ENCODE data around the gene KIF5A. TPM values are rescaled to one million over a fixed set of nuclear protein-coding genes. Genes with fewer than 3 reads are reported as not detected.

The KIF5A gene
- total RNA-seq, 1 donor from 2014 or later: under 0.01 TPM

DNA sequence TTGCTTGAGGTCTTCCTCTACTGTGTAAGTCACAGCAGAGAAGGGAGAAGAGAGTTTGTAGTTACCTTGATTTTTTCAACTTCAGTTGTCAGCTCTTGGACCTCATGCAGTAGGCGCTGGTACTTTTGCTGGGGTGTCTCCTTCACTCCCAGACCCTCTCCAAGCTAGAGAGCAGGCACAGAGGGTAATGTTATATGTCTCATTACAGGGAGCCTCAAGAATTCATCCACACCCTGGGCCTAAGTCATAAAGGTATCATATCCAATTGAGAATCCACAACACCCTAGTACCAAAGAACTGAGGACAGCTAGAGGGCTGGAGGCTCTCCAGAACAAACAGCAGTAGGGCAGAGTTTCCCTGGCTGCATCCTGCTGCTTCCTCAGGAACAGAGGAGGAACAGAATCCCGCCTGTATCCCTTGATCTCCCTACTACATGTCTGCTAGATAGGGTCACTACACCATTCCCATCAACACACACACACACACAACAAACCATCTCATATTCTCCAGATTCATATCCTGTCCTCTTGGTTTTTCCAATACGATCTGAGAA lies 14.8 kb upstream of the KIF5A start:
- DNase-seq (ENCODE audit: low read depth in 2 of 2): peak in 1 of 2 donors; percentile 44

DNA sequence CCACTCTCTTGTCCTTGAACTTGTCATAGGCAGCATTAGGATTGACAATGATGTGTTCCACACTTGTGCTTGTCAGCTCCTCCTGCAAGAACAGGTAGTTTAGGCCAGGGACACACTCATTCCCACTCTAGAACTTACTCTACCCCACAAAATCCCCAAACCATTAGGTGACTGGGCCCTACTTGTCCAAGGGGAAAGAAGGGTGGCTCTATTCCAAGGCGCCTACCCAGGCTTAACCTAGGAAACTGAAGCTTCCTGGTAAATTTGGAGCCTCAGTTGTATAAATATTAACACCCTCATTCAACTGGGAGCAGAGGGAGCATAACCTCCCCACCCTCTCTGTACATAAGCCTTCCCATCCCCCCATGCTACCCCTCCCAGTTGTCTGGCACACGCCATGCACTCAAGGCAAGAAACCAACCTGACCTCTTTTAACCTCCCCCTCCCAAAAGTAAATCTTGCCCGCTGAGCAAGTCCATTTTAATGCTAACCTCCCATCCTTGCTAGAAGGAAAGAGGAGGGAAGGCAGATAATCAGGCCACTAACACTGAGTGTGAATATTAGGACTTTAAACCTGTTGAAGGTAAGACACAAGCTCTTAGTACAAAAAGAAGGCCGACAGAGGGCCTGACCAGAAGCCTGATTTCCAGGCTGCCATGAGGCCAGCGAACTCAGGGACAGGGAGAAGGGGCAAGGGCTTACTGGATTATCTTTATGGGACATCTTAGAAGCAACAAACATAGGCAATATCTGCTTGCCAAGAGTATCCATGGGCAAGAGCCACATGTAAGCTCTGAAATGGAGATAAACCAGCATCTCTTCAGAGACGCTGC lies 13.9 kb upstream of the KIF5A start:
- no peak for DNase-seq (ENCODE audit: low read depth in 2 of 2)

DNA sequence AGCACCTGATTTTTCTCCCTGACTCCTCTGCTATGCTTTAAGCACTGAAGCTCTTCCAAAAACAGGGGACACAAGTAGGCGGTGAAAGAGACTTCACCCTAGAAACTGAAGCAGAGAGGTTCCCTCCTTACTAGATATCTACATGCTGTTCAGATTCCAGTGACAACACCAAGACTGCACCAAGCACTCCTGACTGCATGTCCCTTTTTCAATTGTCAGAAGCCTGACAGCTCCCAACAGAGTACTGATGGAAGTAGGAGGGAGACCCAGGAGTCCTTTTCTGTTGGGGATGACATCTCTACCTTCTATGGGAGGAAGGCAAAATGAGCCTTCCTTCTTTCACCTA lies 13.3 kb upstream of the KIF5A start:
- DNase-seq (ENCODE audit: low read depth in 2 of 2): no peak

DNA sequence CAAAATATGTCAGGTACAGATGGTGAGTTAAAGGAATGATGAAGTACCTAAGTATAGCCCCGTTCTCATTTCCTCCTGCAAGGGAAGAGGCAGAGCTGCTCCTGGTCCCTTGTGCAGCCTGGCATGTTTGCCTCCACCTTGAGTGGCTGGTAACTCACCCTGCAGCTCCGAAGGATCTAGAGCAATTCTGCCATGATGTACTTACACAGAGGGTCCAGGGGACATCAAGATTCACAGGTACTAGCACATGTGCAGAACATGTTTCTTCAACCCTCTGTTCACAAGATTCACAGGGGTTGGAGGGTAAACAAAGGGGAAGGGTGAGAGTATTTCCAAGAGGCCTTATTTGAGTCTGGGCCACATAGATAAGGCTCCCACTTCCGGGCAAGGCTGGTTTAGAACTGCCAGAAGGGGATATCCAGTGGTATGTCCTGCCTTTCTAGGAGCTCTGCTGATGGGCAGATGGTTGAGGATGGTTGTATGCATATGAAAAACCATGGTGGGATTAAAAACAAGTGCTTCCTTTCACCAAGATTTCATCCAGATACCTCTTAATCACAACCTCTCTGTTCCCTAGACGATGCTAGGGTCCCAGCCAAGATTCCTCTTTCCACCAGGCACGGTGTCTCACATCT lies 10.6 kb upstream of the KIF5A start:
- DNase-seq (ENCODE audit: low read depth in 2 of 2): no peak

GRCh38 chr12:57541001-57541400 lies 8.8 kb upstream of the KIF5A start:
- peak in 1 of 2 donors; percentile 45 for DNase-seq (ENCODE audit: low read depth in 2 of 2)

- no peak for DNase-seq (ENCODE audit: low read depth in 2 of 2)
These were observed 8.1 kb upstream of the KIF5A start for GRCh38 chr12:57541717-57542116.

DNA sequence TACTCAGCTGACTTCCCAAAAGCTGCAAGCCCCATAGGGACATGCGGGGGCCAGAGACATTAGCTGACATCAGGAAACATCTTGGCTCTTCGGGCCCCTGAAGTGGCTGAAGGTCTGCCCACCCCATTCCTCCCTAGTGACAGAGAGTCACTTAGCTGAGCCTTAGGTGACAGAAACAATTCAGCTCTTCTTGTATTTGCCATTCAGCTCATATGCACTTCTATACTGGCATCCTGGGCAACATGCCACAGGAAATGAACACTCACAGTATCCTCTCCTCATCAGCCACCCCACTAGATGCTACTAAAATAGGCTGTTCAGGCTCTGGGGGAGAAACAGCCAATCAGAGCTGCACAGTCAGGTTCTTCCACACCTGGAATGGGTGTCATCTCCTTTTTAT lies 6.3 kb upstream of the KIF5A start:
- DNase-seq (ENCODE audit: low read depth in 2 of 2): peak; percentile 37 to 64

- peak in 1 of 2 donors; percentile 27 for DNase-seq (ENCODE audit: low read depth in 2 of 2)
These were observed 3.9 kb upstream of the KIF5A start for GRCh38 chr12:57545809-57546437.

- DNase-seq (ENCODE audit: low read depth in 2 of 2): peak; percentile 98 to 99
These were observed 3.2 kb upstream of the KIF5A start, which contains the start of gene DCTN2 for GRCh38 chr12:57546438-57547287. Gene DCTN2 (minus strand): TSS chr12:57547192. CDS start chr12:57547063, 129 bp downstream.

DNA sequence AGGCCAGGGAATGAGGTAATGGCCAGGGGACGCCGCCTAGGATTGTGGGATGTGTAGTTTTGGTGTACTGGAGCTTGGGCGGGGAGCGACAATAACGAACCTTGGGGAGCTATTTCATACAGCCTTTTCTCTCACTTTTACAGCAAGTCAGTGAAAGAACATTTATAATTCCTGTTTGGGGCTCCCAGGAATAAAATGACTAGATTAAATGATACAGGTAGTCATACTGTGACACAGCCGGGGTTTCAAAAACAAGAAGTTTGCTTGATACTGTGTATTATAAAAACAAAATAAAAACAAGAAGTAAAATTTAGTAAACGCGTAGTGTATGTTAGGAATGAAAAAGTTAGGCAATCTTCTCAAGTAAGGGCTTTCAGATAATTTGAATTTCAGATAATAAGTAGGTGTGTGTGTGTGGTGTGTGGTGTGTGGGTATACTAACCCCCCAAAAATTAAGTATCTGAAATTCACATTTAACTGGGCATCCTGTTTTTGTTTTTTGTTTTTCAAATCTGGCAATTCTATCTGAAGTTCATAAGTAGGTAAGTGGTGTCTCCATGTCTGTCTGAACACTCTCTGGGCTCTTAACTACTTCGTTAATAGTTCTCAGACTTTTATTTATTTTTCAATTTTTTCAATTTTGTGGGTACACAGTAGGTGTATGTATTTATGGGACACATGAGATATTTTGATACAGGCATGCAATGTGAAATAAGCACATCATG lies 2.4 kb upstream of the KIF5A start:
- no peak for DNase-seq (ENCODE audit: low read depth in 2 of 2)

- no peak for DNase-seq (ENCODE audit: low read depth in 2 of 2)
These were observed 1.9 kb upstream of the KIF5A start for GRCh38 chr12:57548013-57548315.

- no peak for DNase-seq (ENCODE audit: low read depth in 2 of 2)
These were observed 1.4 kb upstream of the KIF5A start for GRCh38 chr12:57548488-57548887.

GRCh38 chr12:57549203-57549908 lies 488 bp upstream of the KIF5A start:
- no peak for DNase-seq (ENCODE audit: low read depth in 2 of 2)

DNA sequence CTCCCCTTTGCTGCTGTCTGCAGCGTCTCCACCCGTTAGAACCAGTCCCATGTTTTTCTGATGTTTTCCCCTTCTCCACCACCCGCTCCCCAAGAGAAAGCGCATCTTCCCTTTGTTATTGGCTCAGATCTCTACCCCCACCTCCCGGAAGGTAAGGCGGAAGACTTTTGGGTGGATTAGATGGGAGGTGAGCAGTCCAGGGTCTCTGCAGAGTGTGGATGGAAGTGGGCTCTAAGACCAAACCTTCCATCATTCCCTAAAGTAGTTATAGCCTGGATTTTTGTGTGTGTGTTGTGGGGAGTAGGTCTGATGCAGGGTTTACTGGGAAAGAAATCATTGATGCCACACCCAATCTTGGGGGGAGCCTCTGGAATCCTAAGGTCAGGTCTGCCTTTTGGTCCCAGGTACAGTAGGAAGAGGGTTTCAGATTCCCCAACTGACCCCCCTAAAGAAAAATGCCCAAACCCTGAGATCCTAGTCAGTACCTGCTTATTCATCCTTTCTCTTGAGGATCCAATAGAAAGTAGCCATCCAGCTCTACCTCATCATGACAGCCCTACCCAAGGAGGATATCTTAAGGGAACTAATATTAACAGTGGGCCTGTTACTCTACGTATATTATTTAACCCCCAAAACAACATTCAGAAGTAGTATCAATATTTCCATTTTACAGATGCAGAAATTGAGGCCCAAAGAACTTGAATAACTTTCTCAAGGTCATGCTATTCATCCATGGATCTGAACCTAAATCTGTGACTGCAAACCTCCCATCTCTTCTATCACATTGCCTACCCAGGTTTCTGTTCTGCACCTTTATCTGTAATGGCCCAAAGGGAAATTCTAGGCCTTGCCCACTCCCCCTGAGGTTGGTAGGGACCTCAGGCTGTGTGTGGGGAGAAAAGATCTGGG lies 1.1 kb downstream of the KIF5A start:
- DNase-seq (ENCODE audit: low read depth in 2 of 2): no peak

DNA sequence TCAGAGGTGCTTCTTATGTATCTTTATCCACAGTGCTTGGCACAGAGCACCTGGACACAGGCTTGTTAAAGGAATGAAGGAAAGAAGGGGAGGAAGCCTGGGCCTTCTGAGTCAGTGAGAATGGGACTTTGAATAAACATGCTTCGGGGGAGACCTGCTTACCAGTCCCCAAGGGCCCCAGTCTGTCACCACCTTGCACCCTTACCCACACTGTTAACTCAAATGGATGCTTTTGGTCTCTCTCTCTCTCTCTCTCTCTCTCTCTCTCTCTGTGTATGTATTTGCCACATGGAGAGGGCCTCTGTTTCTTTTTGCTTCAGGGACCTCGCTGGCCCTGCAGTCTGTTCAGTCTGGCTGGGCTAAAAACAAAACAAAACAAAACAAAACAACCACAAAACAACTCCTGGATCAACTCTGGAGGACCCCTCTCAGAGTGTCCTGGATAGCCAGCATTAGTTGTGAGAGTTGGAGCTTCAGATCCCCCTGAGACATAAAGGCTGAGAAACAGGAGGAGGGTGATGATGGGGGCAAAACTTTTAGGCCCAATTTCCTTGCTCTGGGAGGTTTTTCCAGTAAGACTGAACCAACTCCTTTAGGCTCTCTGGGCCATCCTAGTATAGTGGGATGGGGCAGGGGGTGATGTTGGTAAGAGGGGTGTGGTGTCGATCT lies 1.9 kb downstream of the KIF5A start:
- no peak for DNase-seq (ENCODE audit: low read depth in 2 of 2)

DNA sequence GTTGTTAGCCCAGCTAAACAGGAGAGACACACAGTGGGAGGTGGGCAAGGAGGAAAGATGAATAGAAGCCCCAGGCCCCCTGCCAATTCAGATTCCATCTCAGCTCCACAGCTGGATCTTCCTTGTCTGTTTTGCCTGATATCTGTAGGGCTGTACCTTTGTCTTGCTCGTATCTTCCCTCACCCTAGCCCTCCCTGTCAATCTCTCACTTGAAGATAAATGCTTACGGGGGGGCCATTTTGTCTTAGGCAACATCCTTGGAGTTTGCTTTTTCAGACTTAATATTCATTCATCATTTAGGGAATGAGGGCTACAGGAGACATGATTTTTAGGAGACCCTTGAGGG lies 2.4 kb downstream of the KIF5A start:
- no peak for DNase-seq (ENCODE audit: low read depth in 2 of 2)

GRCh38 chr12:57552835-57553313 lies 3.0 kb downstream of the KIF5A start:
- DNase-seq (ENCODE audit: low read depth in 2 of 2): no peak

DNA sequence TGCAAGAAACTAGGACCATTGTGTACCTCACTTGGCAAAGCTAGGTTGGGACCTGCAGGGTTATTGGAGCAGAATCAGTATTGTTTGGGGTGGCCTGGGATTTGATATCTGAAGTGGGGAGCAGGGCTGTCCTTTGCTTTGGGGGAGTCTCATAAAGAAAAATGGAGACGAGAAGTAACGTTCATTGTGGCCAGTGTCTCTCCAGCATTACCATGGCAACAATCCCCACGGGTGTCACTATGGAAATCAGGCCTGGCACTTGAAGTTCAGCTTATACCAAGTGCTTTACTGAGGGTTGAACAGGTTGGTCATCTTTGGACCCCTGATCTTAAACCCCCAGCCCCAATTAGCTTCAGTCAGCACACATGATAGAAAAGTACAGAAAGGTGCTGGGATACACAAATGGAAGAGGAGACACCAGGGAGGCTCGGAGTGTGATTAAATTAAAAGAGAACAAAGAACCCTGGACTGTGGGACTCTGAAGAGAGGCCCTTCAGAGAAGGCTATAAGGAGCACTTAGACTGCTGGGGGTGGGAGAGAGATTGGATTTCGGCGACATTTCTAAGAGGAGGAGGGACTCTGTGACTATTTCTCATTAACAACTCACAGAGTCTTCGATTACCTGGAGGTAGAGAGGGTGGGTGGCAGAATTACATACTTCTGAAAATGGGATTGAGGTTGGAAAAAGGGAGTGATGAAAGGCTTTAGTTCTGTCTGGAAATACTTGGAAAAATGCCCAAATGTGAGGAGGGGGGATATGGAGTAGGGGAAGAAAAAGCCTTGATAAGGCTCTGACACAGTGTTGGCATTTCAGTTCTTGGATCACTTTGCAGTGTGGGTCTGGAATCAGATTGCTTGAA lies 3.7 kb downstream of the KIF5A start:
- DNase-seq (ENCODE audit: low read depth in 2 of 2): no peak

All from lung microvascular endothelial cell (primary cell).